ENCODE data around the gene ARHGAP4.
A peak's percentile ranks its signal among the peaks of the same experiment; 100 is the strongest.

ARHGAP4 gene

GRCh38 chrX:153968754-153969124 is 42.7 kb upstream of the ARHGAP4 start:
- Mint-ChIP-seq H3K36me3 (ENCODE audit: low read depth) (peaks cover 63% of the 10 kb centered on the region), H3K4me3 (peak overlapping the region; percentile 100), H3K27me3 (no peaks in the 10 kb centered on the region), H3K9me3 (no peaks in the 10 kb centered on the region), H3K4me1 (ENCODE audit: low read depth) (peaks cover 45% of the 10 kb centered on the region), H3K27ac (no peak overlapping the region)
- intact Hi-C loops (cut with micrococcal nuclease), result no loop called here

DNA sequence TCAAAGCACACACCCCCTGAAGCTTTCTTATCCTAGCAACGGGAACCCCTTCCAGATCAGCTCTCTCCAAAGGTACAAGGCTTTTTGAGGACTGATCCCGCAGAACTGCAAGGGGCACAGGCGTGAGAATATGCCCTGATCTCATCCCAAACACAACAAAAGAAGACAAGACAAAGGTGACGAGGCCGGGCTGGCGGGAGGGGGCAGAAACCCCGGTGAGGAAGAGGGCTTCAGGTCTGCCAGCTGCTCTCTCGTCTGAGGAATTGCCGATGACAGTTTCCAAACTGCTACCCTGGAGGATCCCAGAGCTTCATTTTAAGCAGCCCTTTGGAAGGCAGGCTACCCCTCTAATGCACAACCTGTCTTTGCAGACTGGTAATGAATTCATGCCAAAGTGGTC is 42.2 kb upstream of the ARHGAP4 start:
- Mint-ChIP-seq H3K9me3 (no peaks in the 10 kb centered on the region), H3K4me3 (peak overlapping the region; percentile 71), H3K27me3 (no peaks in the 10 kb centered on the region), H3K36me3 (ENCODE audit: low read depth) (peaks cover 68% of the 10 kb centered on the region), H3K4me1 (ENCODE audit: low read depth) (peaks cover 40% of the 10 kb centered on the region), H3K27ac (peak overlapping the region; percentile 84)
- intact Hi-C loops (cut with micrococcal nuclease), result no loop called here

DNA sequence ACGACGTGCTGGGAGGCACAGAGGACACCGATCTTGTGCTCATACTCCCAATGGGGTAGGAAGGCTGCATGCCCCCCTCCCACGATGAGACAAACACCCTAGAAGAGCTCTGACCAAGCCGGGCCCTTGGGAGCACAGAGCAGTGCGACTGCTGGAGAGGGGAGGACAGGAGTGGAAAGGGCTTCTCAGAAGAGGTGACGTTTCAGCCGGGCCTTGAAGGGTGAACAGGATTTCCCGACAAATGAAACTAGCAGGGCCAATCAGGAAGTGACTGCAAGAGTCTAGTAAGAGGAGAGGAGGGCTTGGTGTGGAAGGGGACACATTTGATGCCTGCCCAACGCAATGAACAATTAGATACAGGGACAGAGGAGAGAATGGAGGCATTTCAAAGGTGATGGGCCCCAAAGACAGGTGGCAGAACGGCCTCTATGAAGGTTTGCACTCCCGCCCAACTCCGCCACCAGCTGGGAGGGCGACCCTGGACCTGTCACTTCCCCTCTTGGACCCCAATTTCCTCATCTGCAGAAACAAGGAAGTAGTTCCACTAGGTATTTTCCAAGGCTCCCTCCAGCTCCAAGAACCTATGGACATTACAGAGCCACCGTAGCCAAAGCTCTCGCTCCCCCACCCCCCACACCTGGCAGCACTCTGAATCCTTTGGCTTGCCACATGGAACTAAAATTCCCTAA is 41.6 kb upstream of the ARHGAP4 start:
- intact Hi-C loops (cut with micrococcal nuclease), result no loop called here
- Mint-ChIP-seq H3K27me3 (no peaks in the 10 kb centered on the region), H3K9me3 (no peaks in the 10 kb centered on the region), H3K27ac (peak overlapping the region; percentile 84), H3K4me1 (ENCODE audit: low read depth) (peaks cover 38% of the 10 kb centered on the region), H3K36me3 (ENCODE audit: low read depth) (peaks cover 74% of the 10 kb centered on the region), H3K4me3 (peak overlapping the region; percentile 71)

- intact Hi-C loops (cut with micrococcal nuclease), result no loop called here
- Mint-ChIP-seq H3K9me3 (no peaks in the 10 kb centered on the region), H3K27ac (peak overlapping the region; percentile 84), H3K4me1 (ENCODE audit: low read depth) (peaks cover 38% of the 10 kb centered on the region), H3K27me3 (no peaks in the 10 kb centered on the region), H3K36me3 (ENCODE audit: low read depth) (peaks cover 81% of the 10 kb centered on the region), H3K4me3 (peak overlapping the region; percentile 71)
Observed at GRCh38 chrX:153966841-153967535, 40.9 kb upstream of the ARHGAP4 start.

- peaks cover 38% of the 10 kb centered on the region for H3K4me1 Mint-ChIP-seq (ENCODE audit: low read depth)
- no peaks in the 10 kb centered on the region for H3K9me3 Mint-ChIP-seq
- no peak overlapping the region for H3K4me3 Mint-ChIP-seq
- intact Hi-C loops (cut with micrococcal nuclease), result no loop called here
- peak overlapping the region; percentile 35 for H3K27ac Mint-ChIP-seq
- H3K27me3 Mint-ChIP-seq, result no peaks in the 10 kb centered on the region
- H3K36me3 Mint-ChIP-seq (ENCODE audit: low read depth), result peaks cover 82% of the 10 kb centered on the region
Observed at GRCh38 chrX:153966283-153966688, 40.2 kb upstream of the ARHGAP4 start.

DNA sequence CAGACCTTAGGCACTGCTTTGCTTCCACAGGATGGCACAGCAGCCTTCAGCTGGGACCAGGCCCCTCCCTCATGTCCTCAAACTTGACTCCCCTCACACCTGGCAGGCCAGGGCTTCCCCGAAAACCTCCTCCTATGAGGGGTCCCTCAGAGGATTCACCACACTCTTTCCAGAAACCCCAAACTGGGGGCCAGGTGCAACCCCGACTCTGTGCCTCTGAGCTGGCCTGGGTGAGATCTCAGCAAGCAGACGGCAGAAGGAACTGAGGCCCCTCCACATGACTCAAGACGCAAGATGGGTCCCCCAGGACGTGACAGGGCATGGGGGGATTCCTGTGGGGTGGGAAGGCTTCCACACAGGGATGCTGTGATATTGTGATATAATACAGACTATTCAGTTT is 39.3 kb upstream of the ARHGAP4 start:
- peaks cover 38% of the 10 kb centered on the region for H3K4me1 Mint-ChIP-seq (ENCODE audit: low read depth)
- no peaks in the 10 kb centered on the region for H3K9me3 Mint-ChIP-seq
- H3K27me3 Mint-ChIP-seq, result no peaks in the 10 kb centered on the region
- H3K36me3 Mint-ChIP-seq (ENCODE audit: low read depth), result peaks cover 82% of the 10 kb centered on the region
- intact Hi-C loops (cut with micrococcal nuclease), result no loop called here
- no peak overlapping the region for H3K27ac Mint-ChIP-seq
- no peak overlapping the region for H3K4me3 Mint-ChIP-seq

DNA sequence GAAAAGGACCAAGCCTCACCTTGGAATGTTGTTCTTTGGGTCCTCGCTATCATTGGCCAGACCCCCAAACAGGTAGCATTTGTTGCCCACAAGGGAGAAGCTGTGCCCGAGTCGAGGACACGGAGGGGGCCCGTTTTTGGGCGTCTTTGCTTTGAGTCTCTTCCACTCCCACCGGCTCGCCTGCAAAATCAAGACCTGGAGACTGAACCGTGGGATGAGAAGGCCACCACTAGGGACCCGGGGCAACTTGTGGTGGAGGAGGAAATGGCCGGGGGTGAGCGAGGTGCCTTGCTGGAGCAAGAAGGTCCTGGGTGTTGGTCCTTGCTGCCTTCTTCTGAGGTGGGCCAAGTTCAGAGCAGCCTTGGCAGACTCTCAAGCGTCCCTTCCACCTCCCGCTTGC is 38.0 kb upstream of the ARHGAP4 start:
- Mint-ChIP-seq H3K27me3 (no peaks in the 10 kb centered on the region), H3K4me3 (no peak overlapping the region), H3K27ac (no peak overlapping the region), H3K9me3 (no peaks in the 10 kb centered on the region), H3K4me1 (ENCODE audit: low read depth) (peaks cover 31% of the 10 kb centered on the region), H3K36me3 (ENCODE audit: low read depth) (peaks cover 89% of the 10 kb centered on the region)
- intact Hi-C loops (cut with micrococcal nuclease), result no loop called here

DNA sequence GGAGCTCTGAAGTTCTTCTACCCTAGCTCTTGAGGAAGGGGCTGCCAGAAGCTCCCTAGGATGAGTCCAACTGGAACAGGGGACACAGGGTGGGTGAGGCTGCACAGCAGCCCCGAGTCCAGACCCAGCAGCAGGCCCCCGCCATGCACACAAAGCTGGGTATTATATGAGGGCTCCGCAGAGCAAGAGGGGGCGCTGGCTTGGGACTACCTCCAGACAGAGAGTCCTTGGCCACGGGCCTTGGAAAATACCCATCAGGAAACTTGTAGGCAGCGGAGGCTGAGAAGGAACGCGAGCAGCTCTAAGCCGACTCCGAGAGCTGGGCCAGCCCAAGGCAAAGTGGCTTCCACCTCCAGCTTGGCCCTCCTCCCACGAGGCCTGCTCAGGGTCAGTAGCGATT is 37.5 kb upstream of the ARHGAP4 start:
- intact Hi-C loops (cut with micrococcal nuclease), result no loop called here
- Mint-ChIP-seq H3K4me3 (no peak overlapping the region), H3K27ac (no peak overlapping the region), H3K36me3 (ENCODE audit: low read depth) (peaks cover 95% of the 10 kb centered on the region), H3K4me1 (ENCODE audit: low read depth) (peaks cover 27% of the 10 kb centered on the region), H3K9me3 (no peaks in the 10 kb centered on the region), H3K27me3 (no peaks in the 10 kb centered on the region)

DNA sequence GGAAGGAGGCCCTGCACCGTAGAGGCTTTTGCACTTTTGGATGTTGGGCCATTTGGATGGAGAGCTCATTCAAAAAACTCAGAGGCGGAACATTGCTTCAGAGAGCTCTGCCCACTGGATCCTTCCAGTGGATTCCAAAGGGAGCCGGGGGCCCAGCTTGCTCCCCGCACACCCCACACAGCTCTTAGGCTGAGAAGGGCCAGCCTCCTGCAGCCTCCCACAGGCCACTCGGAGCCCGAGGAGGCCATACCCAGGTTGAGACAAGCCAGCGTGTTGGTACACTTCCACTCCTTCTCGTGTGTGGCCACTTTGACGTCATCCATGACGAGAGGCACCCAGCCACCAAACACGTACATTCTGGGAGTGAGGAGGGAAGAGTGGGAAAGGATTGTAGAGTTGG is 35.2 kb upstream of the ARHGAP4 start:
- H3K27ac Mint-ChIP-seq, result no peak overlapping the region
- H3K27me3 Mint-ChIP-seq, result no peaks in the 10 kb centered on the region
- no peaks in the 10 kb centered on the region for H3K9me3 Mint-ChIP-seq
- intact Hi-C loops (cut with micrococcal nuclease), result no loop called here
- H3K36me3 Mint-ChIP-seq (ENCODE audit: low read depth), result peaks cover 100% of the 10 kb centered on the region
- no peak overlapping the region for H3K4me3 Mint-ChIP-seq
- H3K4me1 Mint-ChIP-seq (ENCODE audit: low read depth), result peaks cover 5% of the 10 kb centered on the region

DNA sequence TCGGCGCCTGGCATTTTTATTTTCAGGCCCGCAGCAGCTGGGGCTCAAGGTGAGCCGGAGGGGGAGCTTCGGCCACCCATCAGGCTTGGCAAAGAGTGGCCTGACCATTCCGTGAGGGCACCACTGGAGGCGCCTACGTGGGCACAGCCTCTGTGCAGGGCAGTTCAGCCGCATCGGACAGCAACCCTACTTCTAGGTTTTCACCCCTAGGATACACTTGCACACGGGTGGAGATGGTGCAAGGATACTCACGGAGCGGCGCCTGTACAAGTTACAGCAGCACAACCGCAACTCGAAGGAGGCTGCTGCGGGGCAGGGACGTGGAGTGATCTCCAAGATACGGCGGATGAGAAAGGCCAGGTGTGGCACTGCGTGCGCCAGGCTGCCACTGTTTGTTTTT is 34.7 kb upstream of the ARHGAP4 start:
- H3K27me3 Mint-ChIP-seq, result no peaks in the 10 kb centered on the region
- H3K9me3 Mint-ChIP-seq, result no peaks in the 10 kb centered on the region
- peaks cover 100% of the 10 kb centered on the region for H3K36me3 Mint-ChIP-seq (ENCODE audit: low read depth)
- H3K4me1 Mint-ChIP-seq (ENCODE audit: low read depth), result no peaks in the 10 kb centered on the region
- intact Hi-C loops (cut with micrococcal nuclease), result no loop called here
- H3K4me3 Mint-ChIP-seq, result no peak overlapping the region
- no peak overlapping the region for H3K27ac Mint-ChIP-seq

- Mint-ChIP-seq H3K4me3 (no peak overlapping the region), H3K4me1 (ENCODE audit: low read depth) (no peaks in the 10 kb centered on the region), H3K9me3 (no peaks in the 10 kb centered on the region), H3K27ac (no peak overlapping the region), H3K36me3 (ENCODE audit: low read depth) (peaks cover 100% of the 10 kb centered on the region), H3K27me3 (no peaks in the 10 kb centered on the region)
- intact Hi-C loops (cut with micrococcal nuclease), result no loop called here
Observed at GRCh38 chrX:153960077-153960476, 34.0 kb upstream of the ARHGAP4 start.

GRCh38 chrX:153959649-153960048 is 33.6 kb upstream of the ARHGAP4 start:
- intact Hi-C loops (cut with micrococcal nuclease), result no loop called here
- Mint-ChIP-seq H3K27me3 (no peaks in the 10 kb centered on the region), H3K4me3 (no peak overlapping the region), H3K36me3 (ENCODE audit: low read depth) (peaks cover 100% of the 10 kb centered on the region), H3K27ac (no peak overlapping the region), H3K9me3 (no peaks in the 10 kb centered on the region), H3K4me1 (ENCODE audit: low read depth) (no peaks in the 10 kb centered on the region)

GRCh38 chrX:153958605-153959004 is 32.5 kb upstream of the ARHGAP4 start:
- H3K27me3 Mint-ChIP-seq, result no peaks in the 10 kb centered on the region
- no peak overlapping the region for H3K27ac Mint-ChIP-seq
- intact Hi-C loops (cut with micrococcal nuclease), result no loop called here
- no peaks in the 10 kb centered on the region for H3K4me1 Mint-ChIP-seq (ENCODE audit: low read depth)
- no peak overlapping the region for H3K4me3 Mint-ChIP-seq
- peaks cover 100% of the 10 kb centered on the region for H3K36me3 Mint-ChIP-seq (ENCODE audit: low read depth)
- no peaks in the 10 kb centered on the region for H3K9me3 Mint-ChIP-seq

- Mint-ChIP-seq H3K36me3 (ENCODE audit: low read depth) (peaks cover 100% of the 10 kb centered on the region), H3K27ac (no peak overlapping the region), H3K9me3 (no peaks in the 10 kb centered on the region), H3K4me3 (no peak overlapping the region), H3K4me1 (ENCODE audit: low read depth) (no peaks in the 10 kb centered on the region), H3K27me3 (no peaks in the 10 kb centered on the region)
- intact Hi-C loops (cut with micrococcal nuclease), result no loop called here
Observed at GRCh38 chrX:153957224-153957623, 31.2 kb upstream of the ARHGAP4 start.
